ENCODE data around the gene CDK13.
"Not testable (repeated sequence)": the region's sequence is repeated elsewhere in the genome, so short reads cannot be mapped to it uniquely, and the experiment has no call there.

Gene CDK13

GRCh38 chr7:40105879-40106473 lies 155.9 kb downstream of the CDK13 start:
- DNase-seq (ENCODE audit: low read depth), result no peak
- TF ChIP-seq CTCF (conservative IDR thresholded peaks at IDR 0.05; ENCODE audit: low read length), result no peak
- H3K4me3 ChIP-seq (ENCODE audit: low read length), result no peak overlapping the region

DNA sequence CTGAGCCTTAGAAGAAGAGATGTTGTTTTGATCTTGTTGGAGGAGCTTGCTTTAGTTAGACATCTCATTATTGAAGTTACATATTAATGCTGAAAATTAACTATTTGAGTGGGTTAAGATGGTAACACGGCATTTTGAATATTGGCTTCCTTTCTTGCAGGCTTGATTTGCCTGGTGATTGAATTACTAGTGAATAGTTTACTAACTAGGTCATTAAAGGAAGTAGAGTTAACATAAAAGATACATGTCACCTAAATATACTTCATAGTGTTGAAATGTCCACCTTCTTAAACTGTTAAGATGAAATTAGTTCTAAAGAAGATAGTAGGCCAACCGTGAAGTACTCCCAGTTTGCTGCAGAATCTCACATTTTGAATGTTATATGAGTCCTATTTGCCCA lies 165.9 kb downstream of the CDK13 start:
- H3K4me3 ChIP-seq (ENCODE audit: low read length), result no peak overlapping the region
- no peak for TF ChIP-seq CTCF (conservative IDR thresholded peaks at IDR 0.05; ENCODE audit: low read length)
- DNase-seq (ENCODE audit: low read depth), result no peak

DNA sequence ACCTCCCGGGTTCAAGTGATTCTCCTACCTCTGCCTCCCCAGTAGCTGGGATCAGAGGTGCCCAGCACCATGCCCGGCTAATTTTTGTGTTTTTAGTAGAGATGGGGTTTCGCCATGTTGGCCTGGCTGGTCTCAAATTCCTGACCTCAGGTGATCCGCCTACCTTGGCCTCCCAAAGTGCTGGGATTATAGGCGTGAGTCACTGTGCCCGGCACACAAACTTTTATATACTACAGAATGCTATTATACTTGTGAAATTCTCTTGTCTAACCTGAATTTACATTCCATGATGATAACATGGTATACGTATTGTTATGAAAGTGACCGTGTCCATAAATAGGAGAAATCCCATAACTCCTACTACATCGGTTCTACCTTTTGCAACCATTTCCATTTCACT lies 167.1 kb downstream of the CDK13 start:
- not testable (repeated sequence) for H3K4me3 ChIP-seq (ENCODE audit: low read length); DNase-seq (ENCODE audit: low read depth)

DNA sequence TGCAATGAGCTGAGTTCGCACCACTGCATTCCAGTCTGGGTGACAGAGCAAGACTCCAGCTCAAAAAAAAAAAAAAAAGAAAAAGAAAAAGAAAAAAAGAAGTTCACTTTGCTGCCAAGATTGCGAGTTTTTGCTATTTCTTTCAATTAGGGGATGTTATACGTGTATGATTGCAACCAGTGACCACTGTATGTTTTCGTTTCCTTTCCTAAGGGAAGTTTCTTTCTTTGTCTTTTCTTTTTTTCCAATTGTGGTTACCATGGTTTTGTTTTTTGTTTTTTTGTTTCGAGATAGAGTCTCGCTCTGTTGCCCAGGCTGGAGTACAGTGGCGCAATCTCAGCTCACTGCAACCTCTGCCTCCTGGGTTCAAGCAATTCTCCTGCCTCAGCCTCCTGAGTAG lies 168.1 kb downstream of the CDK13 start:
- not testable (repeated sequence) for H3K4me3 ChIP-seq (ENCODE audit: low read length); DNase-seq (ENCODE audit: low read depth)

GRCh38 chr7:40120020-40120419 lies 170.0 kb downstream of the CDK13 start:
- no peak overlapping the region for H3K4me3 ChIP-seq (ENCODE audit: low read length)
- no peak for TF ChIP-seq CTCF (conservative IDR thresholded peaks at IDR 0.05; ENCODE audit: low read length)
- DNase-seq (ENCODE audit: low read depth), result no peak

- not testable (repeated sequence) for DNase-seq (ENCODE audit: low read depth); H3K4me3 ChIP-seq (ENCODE audit: low read length)
Observed at GRCh38 chr7:40122100-40122939, 172.3 kb downstream of the CDK13 start.

DNA sequence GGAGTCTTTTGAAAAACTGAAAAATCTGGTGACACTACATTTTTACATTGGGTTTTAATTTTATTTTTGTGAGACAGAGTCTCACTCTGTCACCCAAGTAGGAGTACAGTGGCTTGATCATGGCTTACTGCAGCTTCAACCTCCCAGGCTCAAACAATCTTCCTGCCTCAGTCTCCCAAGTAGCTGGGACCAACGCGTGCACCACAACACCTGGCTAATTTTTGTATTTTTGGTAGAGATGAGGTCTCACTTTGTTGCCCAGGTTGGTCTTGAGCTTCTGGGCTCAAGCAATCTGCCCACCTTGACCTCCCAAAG lies 172.8 kb downstream of the CDK13 start:
- no peak for DNase-seq (ENCODE audit: low read depth)

DNA sequence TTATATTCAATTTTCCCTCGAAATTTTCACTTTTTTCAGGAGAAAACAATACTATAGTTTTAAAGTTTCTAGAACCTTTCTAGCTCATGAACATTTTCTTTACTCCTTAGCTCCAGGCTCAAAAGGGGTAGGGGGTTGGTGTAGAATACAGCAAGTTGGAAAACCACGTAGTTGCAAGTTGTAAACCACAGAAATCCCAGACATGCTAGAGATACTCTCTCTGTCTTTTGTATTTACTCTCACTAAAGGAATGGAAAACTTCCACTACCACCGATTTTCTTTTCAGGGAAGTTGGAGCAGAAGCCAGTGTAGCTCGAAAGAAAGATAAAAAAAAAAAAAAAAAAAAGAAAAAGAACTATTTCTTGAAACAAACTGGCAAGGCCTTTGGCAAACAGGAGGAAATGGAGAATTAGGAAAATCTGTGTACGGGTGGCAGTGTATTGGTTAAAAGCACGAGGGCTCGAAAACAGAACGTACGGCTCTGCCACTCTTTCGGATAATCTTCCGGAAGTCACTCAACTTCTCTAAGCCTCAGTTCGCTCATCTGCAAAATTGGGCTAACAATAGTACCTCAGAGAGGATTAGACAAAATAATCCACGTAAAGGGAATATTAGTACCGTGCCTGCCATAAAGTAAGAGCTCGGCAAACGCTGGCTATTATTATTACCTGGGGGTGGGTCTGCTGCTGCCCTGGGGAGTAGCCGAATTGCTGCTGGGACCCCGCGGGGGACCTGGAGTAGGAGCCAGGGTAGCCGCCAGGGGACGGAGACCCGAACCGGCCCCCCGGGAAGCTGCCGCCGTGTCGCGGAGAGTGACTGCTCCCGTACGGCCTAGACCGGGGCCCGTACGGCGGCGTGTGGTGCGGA lies 183.7 kb downstream of the CDK13 start:
- no peak for TF ChIP-seq CTCF (conservative IDR thresholded peaks at IDR 0.05; ENCODE audit: low read length)
- H3K4me3 ChIP-seq (ENCODE audit: low read length), result peak overlapping the region; percentile 75
- peak; percentile 48 for DNase-seq (ENCODE audit: low read depth)

More for the DNA sequence above, 172.8 kb downstream of the CDK13 start:
- H3K4me3 ChIP-seq (ENCODE audit: low read length), result no peak overlapping the region
- no peak for TF ChIP-seq CTCF (conservative IDR thresholded peaks at IDR 0.05; ENCODE audit: low read length)
